HepG2 (cell line): ENCODE results near the gene FIGLA. TPM values are rescaled to one million over a fixed set of nuclear protein-coding genes. Genes with fewer than 3 reads are reported as not detected.

Experiments used
- GFI1 ChIP-seq: sonication (generic); formaldehyde crosslinking; IDR thresholded peaks from 2 replicates; pipeline ENCODE4 v1.5.0; 2020; ENCODE audit warnings: missing genetic modification reagents, mild to moderate bottlenecking, borderline replicate concordance
- JUNB ChIP-seq: sonication (generic); formaldehyde crosslinking; IDR thresholded peaks from 2 replicates; pipeline ENCODE4 v1.8.0; 2022; ENCODE audit warnings: missing genetic modification reagents, mild to moderate bottlenecking, borderline replicate concordance
- MED13 ChIP-seq: sonication (generic); formaldehyde crosslinking; IDR thresholded peaks from 2 replicates; pipeline ENCODE4 v1.5.0; 2020; ENCODE audit warnings: missing genetic modification reagents
- NFKBIZ ChIP-seq: IDR thresholded peaks from 2 replicates; pipeline ENCODE4 v1.6.1; 2018; ENCODE audit warnings: missing genetic modification reagents, missing compliant biosample characterization
- SALL1 ChIP-seq: sonication (generic); formaldehyde crosslinking; IDR thresholded peaks from 2 replicates; pipeline ENCODE4 v1.8.0; 2022; ENCODE audit warnings: mild to moderate bottlenecking, missing genetic modification reagents
- SMARCC2 ChIP-seq: fragments of 450-650 bp; IDR thresholded peaks from 2 replicates; pipeline ENCODE4 v1.6.1; 2017; ENCODE audit warnings: antibody characterized with exemption, mild to moderate bottlenecking
- THAP11 ChIP-seq: IDR thresholded peaks from 2 replicates; pipeline ENCODE4 v1.6.1; 2016; ENCODE audit warnings: missing biosample characterization, missing genetic modification reagents
- XBP1 ChIP-seq: sonication (generic); formaldehyde crosslinking; IDR thresholded peaks from 2 replicates; pipeline ENCODE4 v1.5.0; 2020; ENCODE audit warnings: missing genetic modification reagents
- ZNF333 ChIP-seq: sonication (generic); formaldehyde crosslinking; IDR thresholded peaks from 2 replicates; pipeline ENCODE4 v1.4.0; 2020; ENCODE audit warnings: mild to moderate bottlenecking, missing genetic modification reagents, borderline replicate concordance
- ZNF335 ChIP-seq: sonication (generic); formaldehyde crosslinking; IDR thresholded peaks from 2 replicates; pipeline ENCODE4 v1.4.0; 2020; ENCODE audit warnings: missing genetic modification reagents
- ZNF354B ChIP-seq: sonication (generic); formaldehyde crosslinking; IDR thresholded peaks from 2 replicates; pipeline ENCODE4 v1.8.0; 2022; ENCODE audit warnings: mild to moderate bottlenecking, missing genetic modification reagents
- ZNF383 ChIP-seq: sonication (generic); formaldehyde crosslinking; IDR thresholded peaks from 2 replicates; pipeline ENCODE4 v1.4.0; 2020; ENCODE audit warnings: missing genetic modification reagents, mild to moderate bottlenecking, borderline replicate concordance
- ZNF446 ChIP-seq: sonication (generic); formaldehyde crosslinking; IDR thresholded peaks from 2 replicates; pipeline ENCODE4 v1.5.0; 2020; ENCODE audit warnings: mild to moderate bottlenecking, missing genetic modification reagents
- polyA plus RNA-seq, 8 experiments: library from polyadenylated mRNA; depleted of rRNA in 3 of 8; stranded (reverse) in 7 of 8; unstranded in 1 of 8; fragments of >200 nt; fragmentation: Illumina TruSeq in 4 of 8; extraction: Trizol in 4 of 8; gene quantifications; 2 replicates each; pipeline versions ENCODE4 v1.2.1 to v1.2.3, GENCODE V29; 2011 to 2016; ENCODE audit warnings: low read depth in 4 of 8, missing spikeins in 1 of 8, mixed read lengths in 1 of 8; ENCODE audit not compliant: insufficient read depth in 1 of 8
- total RNA-seq, 5 experiments: library from RNA; depleted of rRNA; stranded (reverse); fragments of >200 nt; fragmentation: Illumina TruSeq; extraction: Trizol; gene quantifications; 2 replicates each; pipeline ENCODE4 v1.2.3, GENCODE V29; 2016; ENCODE audit warnings: low read depth in 1 of 5
- TF ChIP-seq, protein P1 (sequence below): sonication (generic); formaldehyde crosslinking; IDR thresholded peaks from 2 replicates; pipeline ENCODE4 v1.4.0; 2020; ENCODE audit warnings: missing genetic modification reagents
- TF ChIP-seq, protein P2 (sequence below): sonication (generic); formaldehyde crosslinking; IDR thresholded peaks from 2 replicates; pipeline ENCODE4 v1.5.1; 2020; ENCODE audit warnings: mild to moderate bottlenecking, missing genetic modification reagents, moderate library complexity
- TF ChIP-seq, protein P3 (sequence below): sonication (generic); formaldehyde crosslinking; IDR thresholded peaks from 2 replicates; pipeline ENCODE4 v1.4.0; 2020; ENCODE audit warnings: mild to moderate bottlenecking, missing genetic modification reagents
- TF ChIP-seq, protein P4 (sequence below): sonication (generic); formaldehyde crosslinking; IDR thresholded peaks from 2 replicates; pipeline ENCODE4 v1.4.0; 2020; ENCODE audit warnings: missing genetic modification reagents
- TF ChIP-seq, protein P5 (sequence below): sonication (generic); formaldehyde crosslinking; IDR thresholded peaks from 2 replicates; pipeline ENCODE4 v1.4.0; 2020; ENCODE audit warnings: low read depth, mild to moderate bottlenecking, missing genetic modification reagents
- TF ChIP-seq, protein P6 (sequence below): sonication (generic); formaldehyde crosslinking; IDR thresholded peaks from 2 replicates; pipeline ENCODE4 v1.4.0; 2020; ENCODE audit warnings: missing genetic modification reagents; ENCODE audit errors: not compliant biosample characterization

The FIGLA gene
- total and polyA plus RNA-seq, 2 of the 13 experiments (the other 11 are each of a cell fraction or from before 2014, with no cell fraction given) = not detected

DNA sequence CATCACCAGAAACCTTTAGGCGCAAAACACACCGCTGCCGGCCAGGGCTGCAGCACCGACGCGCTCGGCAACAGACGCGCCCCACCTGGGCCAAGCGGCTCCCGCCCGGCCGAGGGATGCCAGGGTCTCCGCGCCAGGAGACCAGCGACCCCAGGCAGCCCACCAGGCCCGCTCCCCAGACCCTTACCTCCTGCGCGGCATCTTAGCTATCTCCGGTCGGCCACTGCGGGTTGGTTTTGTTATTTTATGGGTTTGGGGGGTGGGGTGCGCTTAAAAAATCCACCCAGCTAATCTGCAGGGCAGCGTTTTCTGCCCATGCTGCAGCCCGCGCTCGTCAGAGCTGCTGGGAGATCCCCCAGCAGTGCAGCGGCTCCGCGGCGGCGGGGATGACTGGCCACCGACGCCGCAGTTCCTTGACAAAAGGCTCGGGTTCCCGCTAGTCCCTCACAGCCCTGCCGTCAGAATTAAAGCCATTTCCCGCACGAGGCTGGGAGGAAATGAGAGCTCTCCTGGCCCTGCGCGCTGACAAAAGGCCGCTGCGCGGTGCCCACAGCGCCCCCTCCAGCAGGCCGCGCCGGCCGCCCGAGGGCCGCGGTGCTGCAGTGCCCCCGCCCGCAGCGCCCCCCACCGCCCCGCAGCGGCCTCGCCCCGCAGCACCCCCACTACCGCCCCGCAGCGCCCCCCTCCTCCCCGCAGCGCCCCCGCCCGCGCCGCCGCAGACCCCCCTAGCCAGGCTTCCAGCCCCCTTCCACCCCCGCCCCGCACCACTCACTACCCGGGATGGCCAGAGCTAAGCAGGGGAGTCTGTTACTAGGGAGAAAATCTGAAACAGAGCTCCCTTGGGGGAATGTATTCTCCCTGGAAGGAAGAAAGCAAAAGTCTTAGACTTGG is 22.5 kb downstream of the FIGLA start, which contains the start of gene ADD2 (continued):
- TF ChIP-seq, protein P1, sequence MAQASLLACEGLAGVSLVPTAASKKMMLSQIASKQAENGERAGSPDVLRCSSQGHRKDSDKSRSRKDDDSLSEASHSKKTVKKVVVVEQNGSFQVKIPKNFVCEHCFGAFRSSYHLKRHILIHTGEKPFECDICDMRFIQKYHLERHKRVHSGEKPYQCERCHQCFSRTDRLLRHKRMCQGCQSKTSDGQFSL (CRISPR knock-in tag) = no peak
- TF ChIP-seq MED13 (no peak), ZNF333 (CRISPR knock-in tag) (no peak), SALL1 (no peak), ZNF354B (CRISPR knock-in tag) (no peak), SMARCC2 (no peak), THAP11 (CRISPR knock-in tag) (no peak), XBP1 (CRISPR knock-in tag) (no peak), ZNF383 (CRISPR knock-in tag) (no peak), NFKBIZ (no peak), GFI1 (no peak), ZNF335 (CRISPR knock-in tag) (no peak), JUNB (CRISPR knock-in tag) (no peak), ZNF446 (CRISPR knock-in tag) (no peak)
- TF ChIP-seq, protein P2, sequence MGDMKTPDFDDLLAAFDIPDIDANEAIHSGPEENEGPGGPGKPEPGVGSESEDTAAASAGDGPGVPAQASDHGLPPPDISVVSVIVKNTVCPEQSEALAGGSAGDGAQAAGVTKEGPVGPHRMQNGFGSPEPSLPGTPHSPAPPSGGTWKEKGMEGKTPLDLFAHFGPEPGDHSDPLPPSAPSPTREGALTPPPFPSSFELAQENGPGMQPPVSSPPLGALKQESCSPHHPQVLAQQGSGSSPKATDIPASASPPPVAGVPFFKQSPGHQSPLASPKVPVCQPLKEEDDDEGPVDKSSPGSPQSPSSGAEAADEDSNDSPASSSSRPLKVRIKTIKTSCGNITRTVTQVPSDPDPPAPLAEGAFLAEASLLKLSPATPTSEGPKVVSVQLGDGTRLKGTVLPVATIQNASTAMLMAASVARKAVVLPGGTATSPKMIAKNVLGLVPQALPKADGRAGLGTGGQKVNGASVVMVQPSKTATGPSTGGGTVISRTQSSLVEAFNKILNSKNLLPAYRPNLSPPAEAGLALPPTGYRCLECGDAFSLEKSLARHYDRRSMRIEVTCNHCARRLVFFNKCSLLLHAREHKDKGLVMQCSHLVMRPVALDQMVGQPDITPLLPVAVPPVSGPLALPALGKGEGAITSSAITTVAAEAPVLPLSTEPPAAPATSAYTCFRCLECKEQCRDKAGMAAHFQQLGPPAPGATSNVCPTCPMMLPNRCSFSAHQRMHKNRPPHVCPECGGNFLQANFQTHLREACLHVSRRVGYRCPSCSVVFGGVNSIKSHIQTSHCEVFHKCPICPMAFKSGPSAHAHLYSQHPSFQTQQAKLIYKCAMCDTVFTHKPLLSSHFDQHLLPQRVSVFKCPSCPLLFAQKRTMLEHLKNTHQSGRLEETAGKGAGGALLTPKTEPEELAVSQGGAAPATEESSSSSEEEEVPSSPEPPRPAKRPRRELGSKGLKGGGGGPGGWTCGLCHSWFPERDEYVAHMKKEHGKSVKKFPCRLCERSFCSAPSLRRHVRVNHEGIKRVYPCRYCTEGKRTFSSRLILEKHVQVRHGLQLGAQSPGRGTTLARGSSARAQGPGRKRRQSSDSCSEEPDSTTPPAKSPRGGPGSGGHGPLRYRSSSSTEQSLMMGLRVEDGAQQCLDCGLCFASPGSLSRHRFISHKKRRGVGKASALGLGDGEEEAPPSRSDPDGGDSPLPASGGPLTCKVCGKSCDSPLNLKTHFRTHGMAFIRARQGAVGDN (CRISPR knock-in tag) = peak; percentile 60; the same call in 1 of the 2 replicates
- TF ChIP-seq, protein P3, sequence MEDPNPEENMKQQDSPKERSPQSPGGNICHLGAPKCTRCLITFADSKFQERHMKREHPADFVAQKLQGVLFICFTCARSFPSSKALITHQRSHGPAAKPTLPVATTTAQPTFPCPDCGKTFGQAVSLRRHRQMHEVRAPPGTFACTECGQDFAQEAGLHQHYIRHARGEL (CRISPR knock-in tag) = no peak
- TF ChIP-seq, protein P4, sequence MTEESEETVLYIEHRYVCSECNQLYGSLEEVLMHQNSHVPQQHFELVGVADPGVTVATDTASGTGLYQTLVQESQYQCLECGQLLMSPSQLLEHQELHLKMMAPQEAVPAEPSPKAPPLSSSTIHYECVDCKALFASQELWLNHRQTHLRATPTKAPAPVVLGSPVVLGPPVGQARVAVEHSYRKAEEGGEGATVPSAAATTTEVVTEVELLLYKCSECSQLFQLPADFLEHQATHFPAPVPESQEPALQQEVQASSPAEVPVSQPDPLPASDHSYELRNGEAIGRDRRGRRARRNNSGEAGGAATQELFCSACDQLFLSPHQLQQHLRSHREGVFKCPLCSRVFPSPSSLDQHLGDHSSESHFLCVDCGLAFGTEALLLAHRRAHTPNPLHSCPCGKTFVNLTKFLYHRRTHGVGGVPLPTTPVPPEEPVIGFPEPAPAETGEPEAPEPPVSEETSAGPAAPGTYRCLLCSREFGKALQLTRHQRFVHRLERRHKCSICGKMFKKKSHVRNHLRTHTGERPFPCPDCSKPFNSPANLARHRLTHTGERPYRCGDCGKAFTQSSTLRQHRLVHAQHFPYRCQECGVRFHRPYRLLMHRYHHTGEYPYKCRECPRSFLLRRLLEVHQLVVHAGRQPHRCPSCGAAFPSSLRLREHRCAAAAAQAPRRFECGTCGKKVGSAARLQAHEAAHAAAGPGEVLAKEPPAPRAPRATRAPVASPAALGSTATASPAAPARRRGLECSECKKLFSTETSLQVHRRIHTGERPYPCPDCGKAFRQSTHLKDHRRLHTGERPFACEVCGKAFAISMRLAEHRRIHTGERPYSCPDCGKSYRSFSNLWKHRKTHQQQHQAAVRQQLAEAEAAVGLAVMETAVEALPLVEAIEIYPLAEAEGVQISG (CRISPR knock-in tag) = peak; percentile 40; the same call in 1 of the 2 replicates
- TF ChIP-seq, protein P5, sequence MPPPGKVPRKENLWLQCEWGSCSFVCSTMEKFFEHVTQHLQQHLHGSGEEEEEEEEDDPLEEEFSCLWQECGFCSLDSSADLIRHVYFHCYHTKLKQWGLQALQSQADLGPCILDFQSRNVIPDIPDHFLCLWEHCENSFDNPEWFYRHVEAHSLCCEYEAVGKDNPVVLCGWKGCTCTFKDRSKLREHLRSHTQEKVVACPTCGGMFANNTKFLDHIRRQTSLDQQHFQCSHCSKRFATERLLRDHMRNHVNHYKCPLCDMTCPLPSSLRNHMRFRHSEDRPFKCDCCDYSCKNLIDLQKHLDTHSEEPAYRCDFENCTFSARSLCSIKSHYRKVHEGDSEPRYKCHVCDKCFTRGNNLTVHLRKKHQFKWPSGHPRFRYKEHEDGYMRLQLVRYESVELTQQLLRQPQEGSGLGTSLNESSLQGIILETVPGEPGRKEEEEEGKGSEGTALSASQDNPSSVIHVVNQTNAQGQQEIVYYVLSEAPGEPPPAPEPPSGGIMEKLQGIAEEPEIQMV = no peak
- TF ChIP-seq, protein P6, sequence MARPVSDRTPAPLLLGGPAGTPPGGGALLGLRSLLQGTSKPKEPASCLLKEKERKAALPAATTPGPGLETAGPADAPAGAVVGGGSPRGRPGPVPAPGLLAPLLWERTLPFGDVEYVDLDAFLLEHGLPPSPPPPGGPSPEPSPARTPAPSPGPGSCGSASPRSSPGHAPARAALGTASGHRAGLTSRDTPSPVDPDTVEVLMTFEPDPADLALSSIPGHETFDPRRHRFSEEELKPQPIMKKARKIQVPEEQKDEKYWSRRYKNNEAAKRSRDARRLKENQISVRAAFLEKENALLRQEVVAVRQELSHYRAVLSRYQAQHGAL (CRISPR knock-in tag) = no peak
